CD4-positive, alpha-beta T cell (primary cell): Measurements from ENCODE around the gene SHF. TPM values are rescaled to one million over a fixed set of nuclear protein-coding genes. Genes with fewer than 3 reads are reported as not detected.

Source experiments
- ATAC-seq: fragments of 200-7000 bp; cut with Tn5 transposase; one replicate; pipeline ENCODE4 v1.10.0; 2022; ENCODE audit warnings: mild to moderate bottlenecking; ENCODE audit not compliant: poor library complexity
- CTCF ChIA-PET: fragments of 350-600 bp; sonication (Branson Sonifier 250); formaldehyde crosslinking; loops from one replicate; lab custom pipeline; 2021; ENCODE audit warnings: antibody characterized with exemption, inconsistent platforms; lab: Charles Lee
- POLR2A ChIA-PET: fragments of 350-600 bp; sonication (Branson Sonifier 250); formaldehyde crosslinking; loops from one replicate; lab custom pipeline; 2021; ENCODE audit warnings: antibody characterized with exemption, inconsistent platforms; lab: Charles Lee
- DNase-seq, 14 experiments: peaks; one replicate each; pipeline ENCODE4 v3.0.0-alpha.2; 2013 to 2020; ENCODE audit warnings: mixed read lengths in 2 of 14
- H3K27ac ChIP-seq, 2 donors: one replicate each; pipeline versions ENCODE4 v1.5.1 to v1.7.0; 2013; ENCODE audit warnings: low read length in 2 of 2, low read depth in 1 of 2, mild to moderate bottlenecking in 1 of 2
- H3K27me3 ChIP-seq, 2 experiments: 1 replicate in 1 of 2; 2 replicates in 1 of 2; pipeline versions ENCODE4 v1.6.1 to v1.7.0; 2013; ENCODE audit warnings: low read length in 2 of 2, control low read depth in 1 of 2, mild to moderate bottlenecking in 1 of 2, moderate library complexity in 1 of 2; ENCODE audit not compliant: insufficient read depth in 2 of 2, control insufficient read depth in 1 of 2
- H3K36me3 ChIP-seq: one replicate; pipeline ENCODE4 v1.6.1; 2013; ENCODE audit warnings: low read length, control low read depth; ENCODE audit not compliant: insufficient read depth
- H3K4me1 ChIP-seq: one replicate; pipeline ENCODE4 v1.6.1; 2013; ENCODE audit warnings: low read length, control low read depth; ENCODE audit not compliant: insufficient read depth
- H3K4me3 ChIP-seq: one replicate; pipeline ENCODE4 v1.5.1; 2013; ENCODE audit warnings: mild to moderate bottlenecking, low read length, moderate library complexity
- H3K9me3 ChIP-seq, 2 experiments: 1 replicate in 1 of 2; 2 replicates in 1 of 2; pipeline versions ENCODE4 v1.6.1 to v1.7.0; 2013; ENCODE audit warnings: low read length in 2 of 2, mild to moderate bottlenecking in 2 of 2, control low read depth in 1 of 2, moderate library complexity in 1 of 2; ENCODE audit not compliant: control insufficient read depth in 1 of 2, insufficient read depth in 1 of 2
- H3K27ac Mint-ChIP-seq: one replicate; pipeline ENCODE4 v1.8.0; 2020; ENCODE audit warnings: mixed read lengths
- H3K27me3 Mint-ChIP-seq: one replicate; pipeline ENCODE4 v1.8.0; 2021; ENCODE audit warnings: mixed read lengths
- H3K36me3 Mint-ChIP-seq: one replicate; pipeline ENCODE4 v1.8.0; 2021; ENCODE audit warnings: low read depth, mixed read lengths
- H3K4me1 Mint-ChIP-seq: one replicate; pipeline ENCODE4 v1.8.0; 2021; ENCODE audit warnings: low read depth, mixed read lengths
- H3K4me3 Mint-ChIP-seq: one replicate; pipeline ENCODE4 v1.8.0; 2020; ENCODE audit warnings: mild to moderate bottlenecking, mixed read lengths
- H3K9me3 Mint-ChIP-seq: one replicate; pipeline ENCODE4 v1.8.0; 2020; ENCODE audit warnings: mixed read lengths
- CTCF ChIP-seq: fragments of 200-600 bp; IDR thresholded peaks from one replicate; pipeline ENCODE4 v1.8.0; 2022; ENCODE audit warnings: antibody characterized with exemption, mild to moderate bottlenecking
- intact Hi-C, 2 experiments: fragments of 100-400 bp; cut with DNase I in 1 of 2; cut with micrococcal nuclease in 1 of 2; formaldehyde crosslinking; loops; one replicate each; pipeline versions ENCODE4 v1.15.1 to v1.9.0; 2023 to 2025; cut with DNase I, micrococcal nuclease
- total RNA-seq, 174 experiments: library from RNA in 2 of 174; stranded (reverse) in 2 of 174; gene quantifications; one replicate each; pipeline ENCODE4 v1.2.3 and lab custom pipeline; 2021 to 2026

SHF gene
- total RNA-seq, 2 experiments from 2014 or later = 3.7 to 3.9 TPM

GRCh38 chr15:45167631-45168205, 20.0 kb downstream of the SHF start:
- H3K27ac ChIP-seq = peak overlapping the region in 1 of 2 donors; percentile 83
- H3K4me1 ChIP-seq = peaks cover 29% of the 10 kb centered on the region
- no peaks in the 10 kb centered on the region for H3K27me3 ChIP-seq
- ATAC-seq (no peak), DNase-seq (no peak)
- Mint-ChIP-seq H3K4me1 (peaks cover 15% of the 10 kb centered on the region), H3K27me3 (no peaks in the 10 kb centered on the region), H3K4me3 (peak overlapping the region; percentile 85), H3K36me3 (no peaks in the 10 kb centered on the region), H3K9me3 (no peaks in the 10 kb centered on the region), H3K27ac (peak overlapping the region; percentile 89)
- intact Hi-C loops = loop anchor here (1.0 to 10.0 kb wide), 7 partner anchors 33 to 1985 kb away; partner anchors contain the start of genes BLOC1S6 (in 1 of the 2), DUOX1 (in 1 of the 2) and DUOXA1 (in 1 of the 2)
- POLR2A ChIA-PET = interaction anchor here (1.0 to 3.7 kb wide), 12 partner anchors 9 to 234 kb away, joined by 3 to 53 read pairs (median 4); a partner anchor contains a TSS
- H3K9me3 ChIP-seq = no peaks in the 10 kb centered on the region
- H3K36me3 ChIP-seq = no peaks in the 10 kb centered on the region
- CTCF ChIA-PET = interaction anchor here (1.2 to 2.2 kb wide), 8 partner anchors 12 to 234 kb away, joined by 5 to 14 read pairs (median 8); partner anchors contain the start of gene SHF
- no peak for TF ChIP-seq CTCF
- H3K4me3 ChIP-seq = peak overlapping the region; percentile 78

DNA sequence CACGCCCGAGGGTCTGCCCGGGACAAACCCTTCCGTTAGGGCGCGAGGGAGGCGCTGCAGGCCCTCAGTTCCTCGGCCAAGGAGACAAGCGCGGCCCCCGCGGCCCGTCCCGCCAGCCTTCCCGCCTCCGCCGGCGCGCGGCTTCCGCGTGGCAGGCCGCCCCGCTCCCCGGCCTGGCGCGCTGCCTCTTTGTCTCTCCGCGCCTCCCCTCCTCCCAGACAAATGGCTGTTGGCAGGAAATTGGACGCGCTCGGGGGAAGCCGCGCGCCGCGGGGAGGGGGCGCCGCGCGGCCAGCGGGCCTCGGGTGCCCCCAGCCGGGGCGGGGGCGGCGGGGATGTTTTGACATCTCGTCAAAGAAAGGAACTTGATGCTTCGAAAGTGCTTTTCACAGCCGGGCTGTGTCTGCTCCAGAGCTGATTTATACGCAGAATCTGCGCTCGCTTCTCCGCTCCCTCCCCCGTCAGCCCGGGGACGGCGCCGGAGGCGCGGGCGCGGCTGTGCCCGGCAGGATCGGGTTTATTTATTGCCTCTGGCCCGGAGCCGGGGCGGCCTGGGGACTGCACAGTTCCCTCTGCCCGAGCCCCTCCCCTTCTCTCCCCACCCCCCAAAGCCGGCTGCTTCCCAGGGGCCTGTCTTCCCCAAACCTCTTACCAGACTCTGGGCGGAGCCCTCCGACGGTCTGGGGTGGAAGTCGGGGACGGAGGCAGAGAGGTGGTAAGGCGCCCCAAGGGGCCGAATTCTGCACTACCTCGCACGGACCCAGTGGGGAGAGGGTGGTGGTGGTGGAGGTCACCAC, 20.7 kb downstream of the SHF start:
- H3K27me3 Mint-ChIP-seq = no peaks in the 10 kb centered on the region
- peak; percentile 90 for ATAC-seq
- TF ChIP-seq CTCF = peak; percentile 65

DNA sequence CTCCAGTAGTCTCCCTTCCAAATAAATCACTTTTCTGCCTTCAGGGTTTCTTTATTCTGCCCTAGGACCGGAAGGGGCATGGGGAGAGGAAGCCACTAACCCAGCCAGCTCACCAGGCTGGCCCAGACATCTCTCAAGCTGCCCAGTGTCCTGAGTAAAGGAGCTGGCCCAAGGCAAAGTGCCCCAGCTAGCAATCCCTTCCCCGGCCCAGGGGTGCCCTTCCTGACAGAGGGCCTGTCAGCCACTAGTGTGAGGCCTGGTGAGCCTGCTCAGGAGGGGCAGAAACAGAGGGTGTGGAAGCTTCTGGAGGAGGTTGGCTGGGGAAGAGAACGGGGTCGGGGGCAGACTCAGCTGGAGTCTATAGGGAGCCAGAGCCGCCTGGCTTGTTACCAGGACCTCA, 22.2 kb downstream of the SHF start:
- H3K4me1 ChIP-seq = peaks cover 29% of the 10 kb centered on the region
- no peak for TF ChIP-seq CTCF
- Mint-ChIP-seq H3K4me3 (peak overlapping the region; percentile 84), H3K27me3 (no peaks in the 10 kb centered on the region), H3K4me1 (peaks cover 15% of the 10 kb centered on the region), H3K27ac (peak overlapping the region; percentile 85), H3K9me3 (no peaks in the 10 kb centered on the region), H3K36me3 (no peaks in the 10 kb centered on the region)
- DNase-seq (no peak), ATAC-seq (no peak)
- ChIA-PET POLR2A (interaction anchor here (3.7 to 4.9 kb wide), 2 partner anchors 33 to 35 kb away, joined by 19 to 36 read pairs; no protein-coding TSS in a partner anchor), CTCF (interaction anchor here (1.1 to 3.0 kb wide), 3 partner anchors 33 to 111 kb away, joined by 3 to 12 read pairs (median 4); no protein-coding TSS in a partner anchor)
- no peak overlapping the region for H3K4me3 ChIP-seq
- no peaks in the 10 kb centered on the region for H3K36me3 ChIP-seq
- H3K9me3 ChIP-seq = no peaks in the 10 kb centered on the region
- no peak overlapping the region for H3K27ac ChIP-seq
- intact Hi-C loops = loop anchor here (5.0 to 10.0 kb wide), 5 partner anchors 38 to 1983 kb away; partner anchors contain the start of genes BLOC1S6 (in 1 of the 2), DUOX1 (in 1 of the 2) and DUOXA1 (in 1 of the 2)
- no peaks in the 10 kb centered on the region for H3K27me3 ChIP-seq

More for the DNA sequence above, 20.7 kb downstream of the SHF start:
- H3K27ac Mint-ChIP-seq = peak overlapping the region; percentile 89
- no peaks in the 10 kb centered on the region for H3K36me3 ChIP-seq
- CTCF ChIA-PET = interaction anchor here (0.7 to 2.2 kb wide), 8 partner anchors 12 to 234 kb away, joined by 3 to 14 read pairs (median 8); partner anchors contain the start of gene SHF
- H3K4me3 ChIP-seq = peak overlapping the region; percentile 78
- peaks cover 15% of the 10 kb centered on the region for H3K4me1 Mint-ChIP-seq
- DNase-seq = peak; percentile 69 to 91 (median 78)
- H3K9me3 Mint-ChIP-seq = no peaks in the 10 kb centered on the region
- H3K36me3 Mint-ChIP-seq = no peaks in the 10 kb centered on the region
- H3K4me1 ChIP-seq = peaks cover 29% of the 10 kb centered on the region
- H3K27ac ChIP-seq = peak overlapping the region; percentile 73 to 83
- POLR2A ChIA-PET = interaction anchor here (0.6 to 3.7 kb wide), 13 partner anchors 9 to 235 kb away, joined by 3 to 53 read pairs (median 4); partner anchors contain the start of gene SHF
- intact Hi-C loops = loop anchor here (1.0 to 10.0 kb wide), 7 partner anchors 33 to 1985 kb away; partner anchors contain the start of genes BLOC1S6 (in 1 of the 2), DUOX1 (in 1 of the 2) and DUOXA1 (in 1 of the 2)
- no peaks in the 10 kb centered on the region for H3K27me3 ChIP-seq
- H3K4me3 Mint-ChIP-seq = peak overlapping the region; percentile 85
- H3K9me3 ChIP-seq = no peaks in the 10 kb centered on the region
